Upper lobe of right lung (tissue), 1 donor: ENCODE results near the gene ARTN. TPM values are rescaled to one million over a fixed set of nuclear protein-coding genes. Genes with fewer than 3 reads are reported as not detected.

ENCODE experiments used
- ATAC-seq: fragments of 200-7000 bp; cut with Tn5 transposase; one replicate; pipeline ENCODE4 v1.9.1; 2020; ENCODE audit warnings: mild to moderate bottlenecking, moderate library complexity
- DNase-seq: peaks from one replicate; pipeline ENCODE4 v3.0.0-alpha.2; 2020
- H3K27ac ChIP-seq: fragments of 200-600 bp; one replicate; pipeline ENCODE4 v1.8.0; 2022
- H3K27me3 ChIP-seq: fragments of 200-600 bp; one replicate; pipeline ENCODE4 v1.8.0; 2022; ENCODE audit warnings: mild to moderate bottlenecking
- H3K36me3 ChIP-seq: fragments of 200-600 bp; one replicate; pipeline ENCODE4 v1.8.0; 2022
- H3K4me1 ChIP-seq: fragments of 200-600 bp; one replicate; pipeline ENCODE4 v1.8.0; 2022
- H3K4me3 ChIP-seq: fragments of 200-600 bp; one replicate; pipeline ENCODE4 v1.8.0; 2022; ENCODE audit warnings: mild to moderate bottlenecking
- H3K9me3 ChIP-seq: fragments of 200-600 bp; one replicate; pipeline ENCODE4 v1.8.0; 2022
- CTCF ChIP-seq: fragments of 200-600 bp; IDR thresholded peaks from one replicate; pipeline ENCODE4 v1.8.0; 2022; ENCODE audit warnings: antibody characterized with exemption
- intact Hi-C: fragments of 100-400 bp; cut with DNase I; formaldehyde crosslinking; loops from one replicate; pipeline ENCODE4 v1.11.0; 2022
- total RNA-seq: library from RNA; stranded (reverse); fragmentation: NEBNext Ultra II Directional; extraction: Animal tissue kit (Norgen Biotek cat#: 25700); gene quantifications from one replicate; pipeline ENCODE4 v1.2.1, GENCODE V29; 2021
- donor health status: DM: no; HTN: yes; CAD: no; lungs with severe emphysema.

ARTN gene
- total RNA-seq, 1 donor from 2014 or later, result 0.43 TPM

- Histone ChIP-seq H3K27ac (no peak overlapping the region), H3K9me3 (no peaks in the 10 kb centered on the region), H3K27me3 (no peaks in the 10 kb centered on the region), H3K4me1 (peaks cover 19% of the 10 kb centered on the region), H3K36me3 (peaks cover 17% of the 10 kb centered on the region), H3K4me3 (no peak overlapping the region)
- ATAC-seq (no peak), DNase-seq (no peak)
- intact Hi-C loops, result no loop called here
- no peak for TF ChIP-seq CTCF
Observed at GRCh38 chr1:43981636-43982035, 48.0 kb downstream of the ARTN start.

- ATAC-seq, result no peak
- no peak for TF ChIP-seq CTCF
- Histone ChIP-seq H3K4me1 (peaks cover 13% of the 10 kb centered on the region), H3K9me3 (no peaks in the 10 kb centered on the region), H3K27me3 (no peaks in the 10 kb centered on the region), H3K4me3 (no peak overlapping the region), H3K27ac (no peak overlapping the region), H3K36me3 (peaks cover 11% of the 10 kb centered on the region)
- intact Hi-C loops, result no loop called here
- DNase-seq, result peak; percentile 59
Observed at GRCh38 chr1:43982241-43982640, 48.6 kb downstream of the ARTN start.

GRCh38 chr1:43982808-43983207 is 49.2 kb downstream of the ARTN start:
- no peaks in the 10 kb centered on the region for H3K9me3 ChIP-seq
- H3K27me3 ChIP-seq, result no peaks in the 10 kb centered on the region
- peaks cover 9% of the 10 kb centered on the region for H3K4me1 ChIP-seq
- TF ChIP-seq CTCF, result no peak
- intact Hi-C loops, result no loop called here
- H3K27ac ChIP-seq, result no peak overlapping the region
- DNase-seq, result peak; percentile 62
- peaks cover 6% of the 10 kb centered on the region for H3K36me3 ChIP-seq
- no peak overlapping the region for H3K4me3 ChIP-seq
- no peak for ATAC-seq

- H3K4me1 ChIP-seq, result peaks cover 4% of the 10 kb centered on the region
- H3K36me3 ChIP-seq, result no peaks in the 10 kb centered on the region
- ATAC-seq (no peak), DNase-seq (no peak)
- H3K4me3 ChIP-seq, result no peak overlapping the region
- no peak overlapping the region for H3K27ac ChIP-seq
- intact Hi-C loops, result no loop called here
- TF ChIP-seq CTCF, result no peak
- H3K27me3 ChIP-seq, result no peaks in the 10 kb centered on the region
- H3K9me3 ChIP-seq, result no peaks in the 10 kb centered on the region
Observed at GRCh38 chr1:43983253-43983899, 49.8 kb downstream of the ARTN start.

- peak; percentile 58 for DNase-seq
- ATAC-seq, result no peak
- intact Hi-C loops, result no loop called here
- no peaks in the 10 kb centered on the region for H3K9me3 ChIP-seq
- H3K4me3 ChIP-seq, result no peak overlapping the region
- H3K27me3 ChIP-seq, result no peaks in the 10 kb centered on the region
- H3K4me1 ChIP-seq, result no peaks in the 10 kb centered on the region
- no peak overlapping the region for H3K27ac ChIP-seq
- no peaks in the 10 kb centered on the region for H3K36me3 ChIP-seq
- no peak for TF ChIP-seq CTCF
Observed at GRCh38 chr1:43984855-43985254, 51.3 kb downstream of the ARTN start.
